SK-N-DZ (cell line): Measurements from ENCODE around the gene TCP11L2. TPM values are rescaled to one million over a fixed set of nuclear protein-coding genes. Genes with fewer than 3 reads are reported as not detected.

ENCODE experiments used
- DNase-seq: peaks from one replicate; pipeline ENCODE4 v3.0.0-alpha.2; 2015; ENCODE audit warnings: low spot score
- polyA plus RNA-seq, 2 experiments: library from polyadenylated mRNA; depleted of rRNA; stranded (reverse); fragments of >200 nt; gene quantifications; 2 replicates each; pipeline ENCODE4 v1.2.3, GENCODE V29; 2014

The TCP11L2 gene
- polyA plus RNA-seq (2014; cell fraction: cytosol; rRNA removed) = 3.3 and 4.0 TPM in 2 replicates
- 1.8 and 10.5 TPM in 2 replicates for polyA plus RNA-seq (2014; cell fraction: nucleus; rRNA removed)

DNA sequence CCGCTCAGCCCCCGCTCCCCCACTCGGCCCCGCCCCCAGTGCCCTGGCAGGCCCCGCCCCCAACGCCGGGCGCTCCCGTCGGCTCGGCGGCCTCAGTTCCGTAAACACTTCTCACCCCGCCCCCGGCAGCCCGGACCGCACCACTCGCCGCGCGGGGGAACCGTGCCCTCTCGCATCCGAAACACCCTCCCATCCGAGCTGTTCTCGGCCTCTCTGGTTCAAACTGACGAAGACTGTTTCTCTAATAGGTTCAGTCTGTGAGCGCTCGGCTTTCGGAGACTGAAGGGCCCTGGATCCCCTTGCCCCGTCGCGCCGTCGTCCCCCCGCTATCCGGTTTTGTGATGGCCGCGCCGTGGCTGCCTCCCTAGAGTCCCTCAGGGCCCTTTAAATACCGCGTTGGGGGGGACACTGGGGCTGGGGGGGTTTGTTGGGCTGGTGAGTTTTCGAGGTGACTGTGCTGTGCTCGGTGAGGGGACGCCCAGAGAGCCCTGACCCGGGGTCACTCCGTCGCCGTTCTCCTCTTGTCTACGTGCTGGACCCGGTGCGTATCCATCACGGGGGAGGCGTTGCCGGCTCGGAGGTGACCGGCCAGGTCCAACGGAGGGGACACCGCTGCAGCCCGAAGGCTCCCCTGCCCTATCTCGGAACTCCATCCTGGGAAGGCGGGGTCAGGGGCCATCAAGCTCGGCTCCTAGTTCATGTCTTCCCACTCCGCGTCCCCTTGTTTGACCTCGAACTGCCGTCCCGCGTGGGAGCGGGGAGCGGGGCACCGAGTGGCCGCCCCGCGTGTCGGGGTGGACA lies at the start of gene TCP11L2:
Gene TCP11L2, plus strand, starts transcription at position 333 of the 801 bp plus-strand sequence. CDS start 8,343 bp downstream, outside the sequence.
- DNase-seq = peak; percentile 75

DNA sequence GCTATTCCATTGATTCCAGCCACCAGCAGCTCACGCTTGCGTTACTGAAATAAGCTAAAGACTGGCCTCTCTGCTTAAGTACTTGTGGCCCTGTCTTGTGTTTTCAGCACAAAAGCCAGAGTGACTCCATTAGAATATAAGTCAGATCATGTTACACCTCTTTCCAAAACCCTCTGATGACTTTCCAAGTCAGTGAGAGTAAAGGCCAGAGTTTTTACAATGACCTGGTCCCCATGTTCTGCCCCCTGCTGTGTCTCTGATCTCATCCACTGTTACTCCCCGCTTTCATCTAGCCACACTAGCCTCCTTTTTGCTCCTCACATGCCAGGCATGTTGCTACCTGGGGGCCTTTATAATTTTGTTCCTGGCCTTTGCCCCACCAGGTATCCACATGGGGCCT lies 47.8 kb upstream of the TCP11L2 start:
- DNase-seq = no peak

DNA sequence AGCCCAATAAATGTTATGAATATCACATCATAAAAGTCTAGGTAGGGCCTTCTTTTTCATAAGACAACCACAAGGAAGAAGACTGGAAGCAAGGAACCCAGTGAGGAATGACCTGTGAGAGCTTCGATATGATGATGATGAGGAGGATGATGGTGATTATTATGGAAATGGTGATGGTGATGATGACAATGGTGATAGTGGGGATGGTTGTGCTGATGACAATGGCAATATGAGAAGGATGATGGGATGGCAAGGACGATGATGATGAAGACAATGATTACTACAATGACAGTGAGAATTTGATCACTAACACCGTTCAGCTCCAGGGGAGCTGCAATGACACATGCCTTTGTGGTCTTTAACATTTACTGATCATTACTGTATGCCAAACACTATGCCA lies 47.0 kb upstream of the TCP11L2 start:
- DNase-seq = no peak

DNA sequence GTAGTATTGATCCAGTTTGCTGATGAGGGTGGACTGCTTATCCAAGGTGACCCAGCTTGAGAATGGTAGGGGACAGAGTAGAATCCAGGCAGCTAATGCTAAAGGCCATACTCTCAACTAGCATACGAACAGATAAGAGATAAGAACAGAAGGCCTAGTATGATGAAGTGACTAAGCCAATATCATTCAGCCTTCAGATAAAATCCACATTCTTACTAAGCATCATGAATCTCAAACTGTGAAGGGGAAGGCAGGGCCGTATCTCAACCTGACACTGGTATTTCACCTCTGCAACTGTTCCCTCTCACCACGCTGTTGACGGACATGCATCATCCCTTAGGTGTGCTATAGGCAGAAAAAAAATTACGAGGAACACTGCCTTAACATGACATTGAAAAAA lies 46.6 kb upstream of the TCP11L2 start:
- no peak for DNase-seq

DNA sequence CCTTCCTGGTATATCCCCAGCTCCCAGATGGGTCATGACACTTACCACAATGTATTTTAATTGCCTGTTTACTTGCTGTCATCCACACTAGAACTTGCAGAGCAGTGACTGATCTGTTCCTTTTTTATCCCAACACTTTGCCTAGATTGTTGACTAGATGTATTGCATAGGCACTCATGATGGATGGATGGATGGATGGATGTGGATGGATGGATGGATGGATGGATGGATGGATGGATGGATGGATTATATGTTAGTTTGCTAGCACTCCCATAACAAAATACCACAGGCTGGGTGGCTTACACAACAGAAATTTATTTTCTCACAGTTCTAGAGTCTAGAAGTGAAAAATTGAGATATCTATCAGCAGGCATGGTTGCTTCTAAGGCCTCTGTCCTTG lies 46.0 kb upstream of the TCP11L2 start:
- DNase-seq = no peak

DNA sequence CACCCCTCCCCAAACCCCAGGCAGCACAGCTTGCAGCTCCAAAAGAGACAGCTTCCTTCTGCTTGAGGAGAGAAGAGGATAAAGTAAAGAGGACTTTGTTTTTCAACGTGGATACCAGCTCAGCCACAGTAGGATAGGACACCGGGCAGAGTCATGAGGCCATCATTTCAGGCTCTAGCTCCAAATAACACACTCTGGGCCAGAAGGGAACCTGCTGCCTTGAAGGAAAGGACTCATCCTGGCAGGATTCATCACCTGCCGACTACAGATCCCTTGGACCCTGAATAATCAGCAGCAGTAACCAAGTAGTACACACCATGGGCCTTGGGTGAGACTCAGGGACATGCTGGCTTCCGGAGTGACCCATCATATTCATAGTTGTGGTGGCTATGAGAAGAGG lies 44.3 kb upstream of the TCP11L2 start:
- no peak for DNase-seq

DNA sequence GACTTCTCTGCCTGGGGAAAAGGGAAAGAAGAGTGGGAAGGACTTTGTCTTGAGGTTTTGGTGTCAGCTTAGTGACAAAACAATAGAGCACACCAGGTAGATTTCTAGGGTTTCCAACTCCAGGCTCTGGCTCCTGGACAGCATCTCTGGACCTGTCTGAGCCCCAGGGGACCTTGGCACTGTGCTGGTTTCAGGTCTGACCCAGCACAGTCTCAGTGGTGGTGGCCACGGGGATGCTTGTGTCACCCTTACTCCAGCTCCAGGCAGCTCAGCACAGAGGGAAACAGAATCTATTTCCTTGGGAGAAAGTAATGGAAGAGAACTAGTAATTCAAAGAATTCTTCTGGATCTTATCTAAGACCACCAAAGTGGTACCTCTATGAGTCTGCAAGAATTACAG lies 43.6 kb upstream of the TCP11L2 start:
- no peak for DNase-seq

DNA sequence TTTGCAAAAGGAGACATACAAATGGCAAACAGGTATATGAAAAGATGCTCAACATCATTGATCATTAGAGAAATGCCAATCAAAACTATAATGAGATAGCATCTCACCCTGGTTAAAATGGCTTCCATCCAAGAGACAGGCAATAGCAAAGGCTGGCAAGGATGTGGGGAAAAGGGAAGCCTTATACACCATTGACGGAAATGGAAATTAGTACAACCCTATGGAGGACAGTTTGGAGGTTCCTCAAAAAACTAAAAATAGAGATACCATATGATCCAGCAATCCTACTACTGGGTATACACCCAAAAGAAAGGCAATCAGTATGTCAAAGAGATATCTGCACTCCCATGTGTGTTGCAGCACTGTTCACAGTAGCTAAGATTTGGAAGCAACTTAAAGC lies 37.4 kb upstream of the TCP11L2 start:
- no peak for DNase-seq

DNA sequence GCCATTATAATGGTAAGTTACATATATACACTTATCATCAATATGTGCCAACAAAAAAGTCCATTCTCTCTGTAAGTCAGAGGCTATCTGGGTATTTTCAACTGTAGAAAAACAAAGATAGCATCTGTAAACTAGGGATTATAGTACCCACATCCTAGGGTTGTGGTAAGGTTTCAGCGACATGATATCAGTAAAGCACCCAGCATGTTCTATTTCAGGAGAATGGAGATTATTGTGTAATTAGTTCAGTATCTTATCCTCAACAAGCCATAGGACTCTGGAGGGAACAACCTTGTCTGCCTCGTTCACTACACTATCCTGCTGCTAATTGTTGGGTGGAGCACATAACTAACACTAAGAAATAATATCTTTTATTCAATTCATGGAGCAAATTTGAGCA lies 35.0 kb upstream of the TCP11L2 start:
- DNase-seq = no peak

DNA sequence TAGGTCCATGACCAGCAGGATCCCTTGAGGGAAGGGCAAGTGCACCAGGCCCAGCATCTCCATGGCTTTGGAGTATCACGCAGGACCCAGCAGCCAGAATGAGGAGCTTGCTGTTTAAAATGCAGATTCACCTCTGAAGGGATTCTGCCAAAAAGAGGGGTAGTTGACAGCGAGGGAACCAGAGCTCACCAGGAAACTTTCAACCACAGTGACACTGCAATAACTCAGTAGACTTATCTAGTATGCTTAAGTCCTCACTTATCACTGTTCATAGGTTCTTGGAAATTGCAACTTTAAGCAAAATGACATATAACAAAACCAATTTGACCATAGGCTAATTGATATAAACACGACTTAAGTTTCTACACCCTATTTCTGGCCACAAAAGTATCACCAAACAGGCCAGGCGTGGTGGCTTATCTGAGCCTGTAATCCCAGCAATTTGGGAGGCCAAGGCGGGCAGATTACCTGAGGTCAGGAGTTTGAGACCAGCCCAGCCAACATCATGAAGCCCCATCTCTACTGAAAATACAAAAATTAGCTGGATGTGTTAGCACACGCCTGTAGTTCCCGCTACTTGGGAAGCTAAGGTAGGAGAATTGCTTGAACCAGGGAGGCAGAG lies 33.3 kb upstream of the TCP11L2 start:
- DNase-seq = no peak

DNA sequence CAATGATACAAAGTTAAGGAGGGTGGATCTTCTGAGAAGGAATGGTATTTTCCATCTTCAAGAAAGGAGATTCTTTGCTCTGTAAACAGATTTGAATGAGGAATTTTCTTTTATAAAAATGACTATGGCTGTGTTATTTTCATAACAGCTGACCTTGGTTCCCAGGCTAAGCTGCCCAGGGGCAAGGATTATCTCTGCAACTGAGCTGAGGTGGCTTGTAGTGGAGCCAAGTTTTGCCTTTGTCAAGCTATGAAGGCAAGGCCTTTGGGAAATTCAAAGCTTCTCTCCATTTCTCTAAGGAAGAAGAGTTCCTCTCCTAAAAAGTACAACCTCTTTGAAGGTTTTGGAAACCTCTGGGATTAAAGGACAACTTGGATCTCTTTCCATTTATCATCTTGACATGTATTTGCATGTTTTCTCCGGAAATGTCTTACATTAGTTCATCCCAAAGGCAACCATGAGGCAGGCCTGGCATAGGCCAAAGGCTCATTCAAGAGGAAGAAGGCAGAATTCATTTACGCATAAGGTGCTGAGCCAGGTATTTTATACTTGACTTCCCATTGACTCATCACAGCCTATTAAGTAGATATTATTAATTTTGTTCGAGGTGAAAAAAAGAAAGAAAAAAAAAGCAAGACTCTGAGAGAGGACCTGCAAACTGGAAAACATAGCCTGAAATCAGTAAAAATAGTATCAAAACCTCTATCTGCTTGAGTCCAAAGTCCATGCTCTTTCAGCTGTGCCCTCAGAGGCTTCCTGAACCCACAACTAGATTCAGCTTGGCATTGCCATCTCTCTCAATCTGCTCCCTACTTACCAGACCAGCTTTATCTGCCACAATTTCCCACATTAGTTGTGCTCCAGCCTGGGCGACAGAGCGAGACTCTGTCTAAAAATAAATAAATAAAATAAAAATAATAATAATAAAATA lies 30.7 kb upstream of the TCP11L2 start:
- DNase-seq = no peak

DNA sequence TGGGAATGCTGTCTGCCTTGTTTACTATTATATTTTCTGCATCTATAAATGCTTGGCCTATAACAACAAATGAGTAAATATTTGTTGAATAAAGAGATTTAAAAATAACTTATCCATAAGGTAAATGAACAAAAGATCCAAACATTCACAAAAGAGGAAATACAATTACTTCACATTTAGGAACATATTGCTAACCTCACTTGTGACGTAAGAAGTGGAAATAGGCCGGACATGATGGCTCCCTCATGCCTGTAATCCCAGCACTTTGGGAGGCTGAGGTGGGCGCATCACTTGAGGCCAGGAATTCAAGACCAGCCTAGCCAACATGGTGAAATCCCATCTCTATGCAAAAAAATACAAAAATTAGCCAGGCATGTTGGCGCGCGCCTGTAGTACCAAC lies 29.0 kb upstream of the TCP11L2 start:
- DNase-seq = no peak

DNA sequence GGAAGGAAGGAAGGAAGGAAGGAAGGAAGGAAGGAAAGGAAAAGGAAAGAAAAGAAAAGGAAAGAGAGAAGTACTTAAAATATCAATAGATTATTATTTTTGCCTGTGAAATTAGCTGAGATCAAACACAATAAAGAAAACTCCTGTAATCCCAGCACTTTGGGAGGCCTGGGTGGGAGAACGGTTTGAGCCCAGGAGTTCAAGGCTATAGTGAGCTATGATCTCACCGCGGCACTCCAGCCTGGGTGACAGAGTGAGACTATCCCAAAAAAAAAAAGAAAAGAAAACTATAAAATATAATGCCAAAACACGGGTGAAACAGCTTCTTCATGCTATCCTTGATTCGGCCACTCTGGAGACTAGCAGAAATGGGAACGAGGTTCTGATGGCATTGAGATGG lies 28.5 kb upstream of the TCP11L2 start:
- DNase-seq = no peak

DNA sequence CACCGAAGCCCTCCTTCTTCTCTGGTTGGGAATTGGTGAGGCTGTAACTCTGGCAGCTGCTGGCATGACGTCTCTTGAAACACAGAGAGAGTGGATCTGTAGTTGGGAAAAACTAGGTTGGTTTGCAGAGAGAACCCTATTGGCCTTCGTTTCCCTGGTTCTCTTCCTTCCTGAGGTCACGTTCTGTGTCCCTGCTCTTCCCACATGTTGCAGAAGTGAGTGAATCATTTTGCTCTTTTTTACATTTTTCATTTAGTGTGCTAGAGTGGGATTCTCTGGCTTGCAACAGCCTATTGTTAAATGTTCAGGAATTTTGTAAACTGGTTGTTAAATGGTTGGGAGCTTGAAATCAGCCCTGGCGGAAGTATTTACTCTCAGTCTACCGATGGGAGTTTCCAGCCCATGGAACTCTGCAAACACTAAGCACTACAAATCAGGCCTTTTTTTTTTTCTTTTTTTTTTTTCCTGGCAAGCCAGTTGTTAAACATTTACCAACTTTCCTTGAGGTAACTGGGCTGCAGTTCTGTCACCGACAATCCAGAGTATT lies 27.9 kb upstream of the TCP11L2 start:
- DNase-seq = no peak

DNA sequence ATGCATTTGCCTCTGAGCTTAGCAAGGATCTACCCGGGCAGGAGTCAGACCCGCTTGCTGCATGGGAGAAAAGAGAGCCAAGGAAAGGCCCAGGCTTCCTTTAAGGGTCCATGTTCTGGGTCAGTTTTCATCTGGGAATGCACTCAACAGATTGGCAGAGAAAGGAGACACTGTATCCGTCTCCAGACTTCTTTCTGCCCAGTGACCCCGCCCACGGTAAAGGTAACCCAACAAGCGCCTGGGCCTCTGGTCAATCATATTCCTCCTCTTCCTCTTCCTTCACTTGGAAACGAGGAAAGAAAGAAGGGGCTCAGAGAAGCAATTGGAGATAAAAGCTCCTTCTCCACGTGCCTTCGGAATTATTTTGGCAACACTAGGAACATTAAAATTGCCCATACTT lies 27.1 kb upstream of the TCP11L2 start:
- no peak for DNase-seq

DNA sequence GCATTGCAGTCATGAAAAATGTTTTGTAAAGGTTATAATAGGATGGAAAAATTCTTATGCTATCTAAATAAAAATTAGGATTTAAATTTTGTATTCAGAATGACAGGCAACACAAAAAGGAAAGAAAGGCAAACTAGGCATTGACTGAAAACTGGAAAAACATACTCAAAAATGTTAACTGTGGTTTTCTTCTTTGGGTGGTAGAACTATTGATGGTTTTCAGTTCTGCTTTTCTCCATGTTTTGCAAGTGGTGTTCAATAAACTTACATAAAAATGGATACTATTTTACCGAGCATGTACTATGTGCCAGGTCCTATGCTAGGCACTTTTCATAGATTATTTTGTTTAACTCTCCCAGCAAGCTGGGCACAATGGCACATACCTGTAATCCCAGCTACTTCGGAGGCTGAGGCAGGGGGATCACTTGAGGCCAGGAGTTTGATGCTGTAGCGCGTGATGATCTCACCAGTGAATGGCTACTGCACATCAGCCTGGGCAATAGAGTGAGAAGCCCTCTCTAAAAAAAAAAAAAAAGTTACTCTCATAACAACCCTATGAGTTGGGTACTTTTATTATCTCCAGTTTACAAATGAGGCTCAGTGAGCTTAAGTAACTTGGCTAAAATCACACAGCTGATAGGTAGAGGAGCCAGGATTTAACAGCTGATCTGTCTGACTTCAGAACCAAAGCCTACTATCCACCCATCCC lies 26.3 kb upstream of the TCP11L2 start:
- DNase-seq = no peak

DNA sequence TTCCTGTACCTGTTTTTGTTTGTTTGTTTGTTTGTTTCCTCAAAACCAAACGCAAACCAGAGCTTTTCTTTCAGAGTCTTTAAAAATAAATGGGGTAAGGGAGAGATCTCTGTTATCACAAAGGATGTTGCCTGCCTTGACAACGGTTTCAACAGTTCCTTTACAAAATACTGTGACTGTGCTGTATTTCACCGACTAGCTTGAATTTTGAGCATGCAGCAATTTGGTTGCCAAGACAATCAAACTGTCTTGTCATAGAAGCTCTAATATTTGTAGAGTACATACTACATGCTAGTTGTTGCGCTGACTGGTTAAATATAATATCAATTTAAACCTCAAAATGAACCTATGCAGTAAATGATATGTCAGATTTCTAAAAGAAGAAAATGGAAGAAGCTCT lies 22.4 kb upstream of the TCP11L2 start:
- DNase-seq = no peak

DNA sequence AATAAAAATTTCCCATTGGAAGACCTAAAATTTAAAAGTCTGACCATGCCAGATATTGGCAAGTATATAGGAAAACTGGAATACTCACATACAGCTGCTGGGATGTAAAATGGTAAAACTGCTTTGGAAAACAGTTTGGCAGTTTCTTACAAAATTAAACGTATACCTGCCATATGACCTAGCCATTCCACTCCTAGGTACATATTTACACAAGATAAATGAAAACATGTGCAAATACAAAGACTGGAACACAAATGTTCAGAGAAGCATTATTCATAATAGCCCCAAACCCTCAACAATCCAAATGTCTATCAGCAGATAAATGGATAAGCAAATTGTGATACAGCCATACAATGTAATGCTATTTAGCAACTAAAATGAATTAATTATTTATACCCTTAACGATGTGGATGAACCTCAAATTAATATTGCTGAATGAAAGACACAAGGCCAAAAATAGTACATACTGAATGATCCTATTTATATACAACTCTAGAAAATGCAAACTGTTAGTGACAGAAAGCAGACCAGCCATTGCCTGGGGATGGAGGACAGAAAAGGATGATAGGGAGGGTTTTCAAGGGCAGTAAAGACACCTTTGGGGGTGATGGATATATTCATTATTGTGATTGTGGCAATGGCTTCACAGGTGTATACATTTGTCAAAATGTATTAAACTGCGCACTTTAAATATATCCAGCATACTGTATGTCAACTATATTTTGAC lies 21.3 kb upstream of the TCP11L2 start:
- DNase-seq = no peak

DNA sequence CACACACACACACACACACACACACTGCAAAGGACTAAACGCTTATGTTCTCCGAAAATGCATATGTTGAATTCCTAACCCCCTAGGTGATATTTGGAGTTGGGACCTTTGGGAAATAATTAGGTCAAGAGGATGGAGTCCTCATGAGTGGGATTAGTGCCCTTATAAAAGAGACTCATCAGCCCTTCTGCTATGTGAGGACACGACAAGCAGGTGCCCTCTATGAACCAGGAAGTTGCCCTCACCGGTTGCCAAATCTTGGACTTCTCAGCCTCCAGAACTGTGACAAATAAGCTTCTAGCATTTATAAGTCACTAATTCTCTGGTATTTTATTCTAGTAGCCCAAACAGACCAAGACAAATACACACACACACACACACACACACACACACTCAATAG lies 20.7 kb upstream of the TCP11L2 start:
- no peak for DNase-seq

DNA sequence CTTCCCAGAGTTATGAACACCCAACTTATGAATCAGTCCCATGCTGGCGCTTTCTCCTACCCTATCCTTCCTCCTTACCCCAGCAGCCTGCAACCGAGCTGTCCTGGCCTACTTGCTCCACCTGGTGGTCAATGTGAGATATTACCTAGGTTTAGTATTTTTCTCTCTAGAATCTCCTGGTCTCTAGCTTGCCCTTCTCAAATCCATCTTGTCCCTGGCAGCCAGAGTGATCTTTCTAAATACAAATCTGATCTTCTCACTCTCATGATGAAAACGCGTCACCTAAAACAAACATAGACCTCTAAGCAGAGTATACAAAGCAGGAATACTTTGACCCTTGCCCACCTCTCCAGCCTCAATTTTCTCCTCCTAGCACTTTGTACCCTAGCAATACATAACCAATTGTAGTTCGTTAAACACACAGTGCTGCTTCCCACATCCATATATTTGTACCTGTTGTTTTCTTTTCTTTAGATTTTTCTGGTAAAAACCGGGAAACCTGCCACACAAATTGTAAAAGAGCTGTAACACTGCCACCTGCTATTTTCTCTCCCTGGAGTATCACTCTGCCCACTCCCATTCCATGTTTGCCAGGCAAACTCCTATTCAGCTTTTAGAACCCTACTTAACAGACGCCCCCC lies 20.0 kb upstream of the TCP11L2 start:
- peak; percentile 51 for DNase-seq
